ENCODE data around the gene LSM2. TPM values are rescaled to one million over a fixed set of nuclear protein-coding genes. Genes with fewer than 3 reads are reported as not detected.
A peak's percentile ranks its signal among the peaks of the same experiment; 100 is the strongest.
"Not testable (repeated sequence)": the region's sequence is repeated elsewhere in the genome, so short reads cannot be mapped to it uniquely, and the experiment has no call there.

LSM2 gene
- total and polyA plus RNA-seq, 2 donors, result 71.8 to 76.8 TPM

- Histone ChIP-seq H3K36me3 (ENCODE audit: control insufficient read depth in 2 of 2, insufficient read depth in 2 of 2, low read length in 1 of 2) (peaks cover 44 to 54% of the 10 kb centered on the region in 2 donors), H3K27ac (ENCODE audit: low read depth in 1 of 2, low read length in 1 of 2) (peak overlapping the region in 1 of 2 donors; percentile 31), H3K4me1 (ENCODE audit: control insufficient read depth in 2 of 2, insufficient read depth in 2 of 2, low read length in 2 of 2) (peaks cover 24 to 35% of the 10 kb centered on the region in 2 donors)
- 97% methylated on average over 8 of the region's 8 CpGs for WGBS
- H3K4me3 ChIP-seq (ENCODE audit: low read length in 2 of 2); H3K9me3 ChIP-seq (ENCODE audit: control insufficient read depth in 2 of 2, insufficient read depth in 1 of 2, low read length in 1 of 2); DNase-seq (ENCODE audit: low read depth in 6 of 9, low spot score in 9 of 9); H3K27me3 ChIP-seq (ENCODE audit: control insufficient read depth in 2 of 2, insufficient read depth in 1 of 2, low read length in 1 of 2): not testable (repeated sequence)
These were observed 33.0 kb upstream of the LSM2 start for GRCh38 chr6:31839779-31840126.

GRCh38 chr6:31838968-31839367 is 32.2 kb upstream of the LSM2 start:
- Histone ChIP-seq H3K4me1 (ENCODE audit: control insufficient read depth in 2 of 2, insufficient read depth in 2 of 2, low read length in 2 of 2) (peaks cover 24 to 39% of the 10 kb centered on the region in 2 donors), H3K27me3 (ENCODE audit: control insufficient read depth in 2 of 2, insufficient read depth in 1 of 2, low read length in 1 of 2) (no peaks in the 10 kb centered on the region), H3K9me3 (ENCODE audit: control insufficient read depth in 2 of 2, insufficient read depth in 1 of 2, low read length in 1 of 2) (no peaks in the 10 kb centered on the region), H3K36me3 (ENCODE audit: control insufficient read depth in 2 of 2, insufficient read depth in 2 of 2, low read length in 1 of 2) (peaks cover 39 to 54% of the 10 kb centered on the region in 2 donors), H3K27ac (ENCODE audit: low read depth in 1 of 2, low read length in 1 of 2) (no peak overlapping the region), H3K4me3 (ENCODE audit: low read length in 2 of 2) (no peak overlapping the region)
- 97% methylated on average over 3 of the region's 3 CpGs for WGBS
- DNase-seq (ENCODE audit: low read depth in 6 of 9, low spot score in 9 of 9), result no peak

GRCh38 chr6:31838114-31838553 is 31.4 kb upstream of the LSM2 start:
- Histone ChIP-seq H3K4me1 (ENCODE audit: control insufficient read depth in 2 of 2, insufficient read depth in 2 of 2, low read length in 2 of 2) (peaks cover 24 to 44% of the 10 kb centered on the region in 2 donors), H3K4me3 (ENCODE audit: low read length in 2 of 2) (peak overlapping the region in 1 of 2 donors; percentile 97), H3K36me3 (ENCODE audit: control insufficient read depth in 2 of 2, insufficient read depth in 2 of 2, low read length in 1 of 2) (peaks cover 39 to 54% of the 10 kb centered on the region in 2 donors)
- not testable (repeated sequence) for H3K27ac ChIP-seq (ENCODE audit: low read depth in 1 of 2, low read length in 1 of 2); H3K27me3 ChIP-seq (ENCODE audit: control insufficient read depth in 2 of 2, insufficient read depth in 1 of 2, low read length in 1 of 2); DNase-seq (ENCODE audit: low read depth in 6 of 9, low spot score in 9 of 9); H3K9me3 ChIP-seq (ENCODE audit: control insufficient read depth in 2 of 2, insufficient read depth in 1 of 2, low read length in 1 of 2)
- WGBS, result 93% methylated on average over 9 of the region's 9 CpGs

GRCh38 chr6:31837369-31838113 is 30.8 kb upstream of the LSM2 start:
- H3K27me3 ChIP-seq (ENCODE audit: control insufficient read depth in 2 of 2, insufficient read depth in 1 of 2, low read length in 1 of 2), result no peaks in the 10 kb centered on the region
- H3K4me3 ChIP-seq (ENCODE audit: low read length in 2 of 2), result peak overlapping the region; percentile 59 to 97
- H3K36me3 ChIP-seq (ENCODE audit: control insufficient read depth in 2 of 2, insufficient read depth in 2 of 2, low read length in 1 of 2), result peaks cover 39 to 54% of the 10 kb centered on the region in 2 donors
- H3K4me1 ChIP-seq (ENCODE audit: control insufficient read depth in 2 of 2, insufficient read depth in 2 of 2, low read length in 2 of 2), result peaks cover 24 to 44% of the 10 kb centered on the region in 2 donors
- peak overlapping the region in 1 of 2 donors; percentile 8 for H3K27ac ChIP-seq (ENCODE audit: low read depth in 1 of 2, low read length in 1 of 2)
- 7% methylated on average over 1 of the region's 1 CpG for WGBS
- DNase-seq (ENCODE audit: low read depth in 6 of 9, low spot score in 9 of 9), result no peak
- no peaks in the 10 kb centered on the region for H3K9me3 ChIP-seq (ENCODE audit: control insufficient read depth in 2 of 2, insufficient read depth in 1 of 2, low read length in 1 of 2)

- H3K27ac ChIP-seq (ENCODE audit: low read depth in 1 of 2, low read length in 1 of 2), result peak overlapping the region in 1 of 2 donors; percentile 62
- H3K27me3 ChIP-seq (ENCODE audit: control insufficient read depth in 2 of 2, insufficient read depth in 1 of 2, low read length in 1 of 2), result no peaks in the 10 kb centered on the region
- H3K4me1 ChIP-seq (ENCODE audit: control insufficient read depth in 2 of 2, insufficient read depth in 2 of 2, low read length in 2 of 2), result peaks cover 24 to 44% of the 10 kb centered on the region in 2 donors
- H3K4me3 ChIP-seq (ENCODE audit: low read length in 2 of 2), result peak overlapping the region; percentile 59 to 97
- no peaks in the 10 kb centered on the region for H3K9me3 ChIP-seq (ENCODE audit: control insufficient read depth in 2 of 2, insufficient read depth in 1 of 2, low read length in 1 of 2)
- WGBS, result 24% methylated on average over 12 of the region's 12 CpGs
- H3K36me3 ChIP-seq (ENCODE audit: control insufficient read depth in 2 of 2, insufficient read depth in 2 of 2, low read length in 1 of 2), result peaks cover 39 to 54% of the 10 kb centered on the region in 2 donors
- DNase-seq (ENCODE audit: low read depth in 6 of 9, low spot score in 9 of 9), result no peak
These were observed 30.0 kb upstream of the LSM2 start for GRCh38 chr6:31836474-31837368.

GRCh38 chr6:31836047-31836473 is 29.3 kb upstream of the LSM2 start:
- peaks cover 25 to 45% of the 10 kb centered on the region in 2 donors for H3K4me1 ChIP-seq (ENCODE audit: control insufficient read depth in 2 of 2, insufficient read depth in 2 of 2, low read length in 2 of 2)
- 12% methylated on average over 14 of the region's 14 CpGs for WGBS
- H3K27me3 ChIP-seq (ENCODE audit: control insufficient read depth in 2 of 2, insufficient read depth in 1 of 2, low read length in 1 of 2), result no peaks in the 10 kb centered on the region
- H3K27ac ChIP-seq (ENCODE audit: low read depth in 1 of 2, low read length in 1 of 2), result peak overlapping the region; percentile 15 to 62
- H3K9me3 ChIP-seq (ENCODE audit: control insufficient read depth in 2 of 2, insufficient read depth in 1 of 2, low read length in 1 of 2), result no peaks in the 10 kb centered on the region
- H3K4me3 ChIP-seq (ENCODE audit: low read length in 2 of 2), result peak overlapping the region; percentile 59 to 97
- DNase-seq (ENCODE audit: low read depth in 6 of 9, low spot score in 9 of 9), result no peak
- peaks cover 39 to 50% of the 10 kb centered on the region in 2 donors for H3K36me3 ChIP-seq (ENCODE audit: control insufficient read depth in 2 of 2, insufficient read depth in 2 of 2, low read length in 1 of 2)

- Histone ChIP-seq H3K4me1 (ENCODE audit: control insufficient read depth in 2 of 2, insufficient read depth in 2 of 2, low read length in 2 of 2) (peaks cover 25 to 57% of the 10 kb centered on the region in 2 donors), H3K27ac (ENCODE audit: low read depth in 1 of 2, low read length in 1 of 2) (peak overlapping the region; percentile 96 to 99), H3K9me3 (ENCODE audit: control insufficient read depth in 2 of 2, insufficient read depth in 1 of 2, low read length in 1 of 2) (no peaks in the 10 kb centered on the region), H3K36me3 (ENCODE audit: control insufficient read depth in 2 of 2, insufficient read depth in 2 of 2, low read length in 1 of 2) (peaks cover 25 to 35% of the 10 kb centered on the region in 2 donors), H3K27me3 (ENCODE audit: control insufficient read depth in 2 of 2, insufficient read depth in 1 of 2, low read length in 1 of 2) (no peaks in the 10 kb centered on the region), H3K4me3 (ENCODE audit: low read length in 2 of 2) (peak overlapping the region; percentile 59 to 97)
- WGBS, result under 1% methylated on average over 59 of the region's 59 CpGs
- DNase-seq (ENCODE audit: low read depth in 6 of 9, low spot score in 9 of 9), result peak in 8 of 9 donors; percentile 69 to 94 (median 80)
These were observed 27.8 kb upstream of the LSM2 start for GRCh38 chr6:31834367-31835250.

- H3K27ac ChIP-seq (ENCODE audit: low read depth in 1 of 2, low read length in 1 of 2), result peak overlapping the region in 1 of 2 donors; percentile 93
- H3K4me3 ChIP-seq (ENCODE audit: low read length in 2 of 2), result no peak overlapping the region
- peaks cover 0 to 5% of the 10 kb centered on the region in 2 donors for H3K36me3 ChIP-seq (ENCODE audit: control insufficient read depth in 2 of 2, insufficient read depth in 2 of 2, low read length in 1 of 2)
- peaks cover 0 to 4% of the 10 kb centered on the region in 2 donors for H3K9me3 ChIP-seq (ENCODE audit: control insufficient read depth in 2 of 2, insufficient read depth in 1 of 2, low read length in 1 of 2)
- peaks cover 11 to 47% of the 10 kb centered on the region in 2 donors for H3K4me1 ChIP-seq (ENCODE audit: control insufficient read depth in 2 of 2, insufficient read depth in 2 of 2, low read length in 2 of 2)
- 94% methylated on average over 15 of the region's 15 CpGs for WGBS
- peaks cover 0 to 13% of the 10 kb centered on the region in 2 donors for H3K27me3 ChIP-seq (ENCODE audit: control insufficient read depth in 2 of 2, insufficient read depth in 1 of 2, low read length in 1 of 2)
- DNase-seq (ENCODE audit: low read depth in 6 of 9, low spot score in 9 of 9), result no peak
These were observed 24.8 kb upstream of the LSM2 start for GRCh38 chr6:31831350-31832215.
